Measurements from ENCODE around the gene MLPH.

The MLPH gene

GRCh38 chr2:237561221-237561620 is 74.2 kb downstream of the MLPH start:
- Histone ChIP-seq H4K5ac (ENCODE audit: low read length) (no peak overlapping the region), H3K4me2 (ENCODE audit: low read length) (no peak overlapping the region), H2BK5ac (ENCODE audit: low read length) (no peak overlapping the region), H4K8ac (ENCODE audit: low read depth, low read length) (no peak overlapping the region), H3K4ac (ENCODE audit: low read depth, low read length) (no peak overlapping the region), H3K27ac (ENCODE audit: low read depth, low read length) (no peak overlapping the region), H3K18ac (ENCODE audit: low read length) (no peak overlapping the region), H3K36me3 (ENCODE audit: control insufficient read depth, insufficient read depth, low read length) (no peaks in the 10 kb centered on the region), H3K9ac (ENCODE audit: low read length) (no peak overlapping the region), H3K56ac (ENCODE audit: low read length) (no peak overlapping the region), H3K4me1 (ENCODE audit: control insufficient read depth, low read depth, low read length) (no peaks in the 10 kb centered on the region), H3K79me2 (ENCODE audit: control insufficient read depth, insufficient read depth, low read length) (no peaks in the 10 kb centered on the region), H2BK120ac (ENCODE audit: low read depth, low read length) (no peak overlapping the region), H3K23ac (ENCODE audit: low read length) (no peak overlapping the region), H3K4me3 (ENCODE audit: low read length) (no peak overlapping the region), H2AK5ac (ENCODE audit: low read length) (no peak overlapping the region), H3K79me1 (ENCODE audit: low read length) (no peaks in the 10 kb centered on the region), H2BK15ac (replicated peaks; ENCODE audit: low read depth) (no peak overlapping the region), H3K27me3 (ENCODE audit: insufficient read depth, low read length, poor library complexity) (no peaks in the 10 kb centered on the region)
- WGBS (ENCODE audit: extremely low coverage, insufficient coverage, low lambda C conversion rate) = no CpG with 5 or more reads among the region's 7 CpGs
- DNase-seq = no peak

GRCh38 chr2:237563816-237564215 is 76.8 kb downstream of the MLPH start:
- Histone ChIP-seq H3K27ac (ENCODE audit: low read depth, low read length) (no peak overlapping the region), H3K79me1 (ENCODE audit: low read length) (no peaks in the 10 kb centered on the region), H3K27me3 (ENCODE audit: insufficient read depth, low read length, poor library complexity) (no peaks in the 10 kb centered on the region), H4K5ac (ENCODE audit: low read length) (no peak overlapping the region), H4K8ac (ENCODE audit: low read depth, low read length) (no peak overlapping the region), H2AK5ac (ENCODE audit: low read length) (no peak overlapping the region), H3K18ac (ENCODE audit: low read length) (no peak overlapping the region), H3K4me2 (ENCODE audit: low read length) (no peak overlapping the region), H3K9ac (ENCODE audit: low read length) (no peak overlapping the region), H3K4ac (ENCODE audit: low read depth, low read length) (no peak overlapping the region), H2BK15ac (replicated peaks; ENCODE audit: low read depth) (no peak overlapping the region), H3K56ac (ENCODE audit: low read length) (no peak overlapping the region), H3K23ac (ENCODE audit: low read length) (no peak overlapping the region), H3K4me1 (ENCODE audit: control insufficient read depth, low read depth, low read length) (no peaks in the 10 kb centered on the region), H3K79me2 (ENCODE audit: control insufficient read depth, insufficient read depth, low read length) (no peaks in the 10 kb centered on the region), H2BK120ac (ENCODE audit: low read depth, low read length) (no peak overlapping the region), H3K4me3 (ENCODE audit: low read length) (no peak overlapping the region), H3K36me3 (ENCODE audit: control insufficient read depth, insufficient read depth, low read length) (no peaks in the 10 kb centered on the region), H2BK5ac (ENCODE audit: low read length) (no peak overlapping the region)
- WGBS (ENCODE audit: extremely low coverage, insufficient coverage, low lambda C conversion rate) = no CpG with 5 or more reads among the region's 14 CpGs
- peak; percentile 64 for DNase-seq

GRCh38 chr2:237564526-237565131 is 77.6 kb downstream of the MLPH start:
- Histone ChIP-seq H4K8ac (ENCODE audit: low read depth, low read length) (no peak overlapping the region), H2BK120ac (ENCODE audit: low read depth, low read length) (no peak overlapping the region), H4K5ac (ENCODE audit: low read length) (no peak overlapping the region), H3K27ac (ENCODE audit: low read depth, low read length) (no peak overlapping the region), H3K36me3 (ENCODE audit: control insufficient read depth, insufficient read depth, low read length) (no peaks in the 10 kb centered on the region), H3K79me2 (ENCODE audit: control insufficient read depth, insufficient read depth, low read length) (no peaks in the 10 kb centered on the region), H3K4me1 (ENCODE audit: control insufficient read depth, low read depth, low read length) (no peaks in the 10 kb centered on the region), H3K4me2 (ENCODE audit: low read length) (no peak overlapping the region), H3K4ac (ENCODE audit: low read depth, low read length) (no peak overlapping the region), H3K27me3 (ENCODE audit: insufficient read depth, low read length, poor library complexity) (no peaks in the 10 kb centered on the region), H3K56ac (ENCODE audit: low read length) (no peak overlapping the region), H3K4me3 (ENCODE audit: low read length) (no peak overlapping the region), H2BK15ac (replicated peaks; ENCODE audit: low read depth) (no peak overlapping the region), H3K79me1 (ENCODE audit: low read length) (no peaks in the 10 kb centered on the region), H3K18ac (ENCODE audit: low read length) (no peak overlapping the region), H2BK5ac (ENCODE audit: low read length) (no peak overlapping the region), H2AK5ac (ENCODE audit: low read length) (no peak overlapping the region), H3K9ac (ENCODE audit: low read length) (no peak overlapping the region), H3K23ac (ENCODE audit: low read length) (no peak overlapping the region)
- no CpG with 5 or more reads among the region's 14 CpGs for WGBS (ENCODE audit: extremely low coverage, insufficient coverage, low lambda C conversion rate)
- no peak for DNase-seq

GRCh38 chr2:237565974-237566373 is 78.9 kb downstream of the MLPH start:
- Histone ChIP-seq H3K4me2 (ENCODE audit: low read length) (no peak overlapping the region), H3K23ac (ENCODE audit: low read length) (no peak overlapping the region)

GRCh38 chr2:237566401-237567235 is 79.6 kb downstream of the MLPH start, which contains the start of gene PRLH:
PRLH (plus strand) TSS chr2:237566574; CDS start chr2:237566574, 0 bp downstream.
- H3K4me2 ChIP-seq (ENCODE audit: low read length) = no peak within 1 kb of the TSS
- no peaks in the 10 kb centered on the region for H3K79me1 ChIP-seq (ENCODE audit: low read length)

More at GRCh38 chr2:237565974-237566373, 78.9 kb downstream of the MLPH start:
- Histone ChIP-seq H3K18ac (ENCODE audit: low read length) (no peak overlapping the region), H3K4me3 (ENCODE audit: low read length) (no peak overlapping the region), H3K9ac (ENCODE audit: low read length) (no peak overlapping the region), H3K56ac (ENCODE audit: low read length) (no peak overlapping the region), H3K79me1 (ENCODE audit: low read length) (no peaks in the 10 kb centered on the region), H2BK5ac (ENCODE audit: low read length) (no peak overlapping the region), H3K4me1 (ENCODE audit: control insufficient read depth, low read depth, low read length) (no peaks in the 10 kb centered on the region), H3K27ac (ENCODE audit: low read depth, low read length) (no peak overlapping the region), H3K27me3 (ENCODE audit: insufficient read depth, low read length, poor library complexity) (no peaks in the 10 kb centered on the region), H3K36me3 (ENCODE audit: control insufficient read depth, insufficient read depth, low read length) (no peaks in the 10 kb centered on the region), H2BK15ac (replicated peaks; ENCODE audit: low read depth) (no peak overlapping the region), H4K5ac (ENCODE audit: low read length) (no peak overlapping the region), H2BK120ac (ENCODE audit: low read depth, low read length) (no peak overlapping the region), H3K79me2 (ENCODE audit: control insufficient read depth, insufficient read depth, low read length) (no peaks in the 10 kb centered on the region), H2AK5ac (ENCODE audit: low read length) (no peak overlapping the region), H4K8ac (ENCODE audit: low read depth, low read length) (no peak overlapping the region), H3K4ac (ENCODE audit: low read depth, low read length) (no peak overlapping the region)
- DNase-seq = no peak
- WGBS (ENCODE audit: extremely low coverage, insufficient coverage, low lambda C conversion rate) = 100% methylated on average over 1 of the region's 1 CpG

More at GRCh38 chr2:237566401-237567235, 79.6 kb downstream of the MLPH start, which contains the start of gene PRLH:
- Histone ChIP-seq H2BK5ac (ENCODE audit: low read length) (no peak within 1 kb of the TSS), H3K4ac (ENCODE audit: low read depth, low read length) (no peak within 1 kb of the TSS), H3K36me3 (ENCODE audit: control insufficient read depth, insufficient read depth, low read length) (no peaks in the 10 kb centered on the region), H3K23ac (ENCODE audit: low read length) (no peak within 1 kb of the TSS), H3K27ac (ENCODE audit: low read depth, low read length) (no peak within 1 kb of the TSS), H4K5ac (ENCODE audit: low read length) (no peak within 1 kb of the TSS), H2AK5ac (ENCODE audit: low read length) (no peak within 1 kb of the TSS), H3K18ac (ENCODE audit: low read length) (no peak within 1 kb of the TSS), H2BK120ac (ENCODE audit: low read depth, low read length) (no peak within 1 kb of the TSS), H3K4me1 (ENCODE audit: control insufficient read depth, low read depth, low read length) (no peaks in the 10 kb centered on the region), H3K79me2 (ENCODE audit: control insufficient read depth, insufficient read depth, low read length) (no peaks in the 10 kb centered on the region), H3K9ac (ENCODE audit: low read length) (no peak within 1 kb of the TSS), H4K8ac (ENCODE audit: low read depth, low read length) (no peak within 1 kb of the TSS), H3K27me3 (ENCODE audit: insufficient read depth, low read length, poor library complexity) (no peaks in the 10 kb centered on the region), H3K4me3 (ENCODE audit: low read length) (no peak within 1 kb of the TSS), H2BK15ac (replicated peaks; ENCODE audit: low read depth) (no peak within 1 kb of the TSS), H3K56ac (ENCODE audit: low read length) (no peak within 1 kb of the TSS)
- no peak for DNase-seq
- no CpG with 5 or more reads among the region's 32 CpGs for WGBS (ENCODE audit: extremely low coverage, insufficient coverage, low lambda C conversion rate)
